HEK293 (cell line): ENCODE results near the gene PRDX2.

Experiments used
- CTCF ChIP-seq: fragments of 450-650 bp; formaldehyde crosslinking; IDR thresholded peaks from 2 replicates; pipeline ENCODE4 v1.5.1; 2016; ENCODE audit warnings: missing biosample characterization, missing genetic modification characterization
- EGR2 ChIP-seq: fragments of 450-650 bp; formaldehyde crosslinking; IDR thresholded peaks from 2 replicates; pipeline ENCODE4 v1.5.1; 2016; ENCODE audit warnings: low read depth, missing biosample characterization, missing genetic modification characterization
- GFI1B ChIP-seq: fragments of 450-650 bp; formaldehyde crosslinking; IDR thresholded peaks from 2 replicates; pipeline ENCODE4 v1.5.1; 2016; ENCODE audit warnings: missing biosample characterization, missing genetic modification characterization
- KLF10 ChIP-seq: fragments of 450-650 bp; IDR thresholded peaks from 2 replicates; pipeline ENCODE4 v1.5.1; 2018; ENCODE audit warnings: missing biosample characterization, mild to moderate bottlenecking, missing genetic modification characterization
- MYNN ChIP-seq: fragments of 450-650 bp; formaldehyde crosslinking; IDR thresholded peaks from 2 replicates; pipeline ENCODE4 v1.5.1; 2016; ENCODE audit warnings: missing biosample characterization, missing genetic modification characterization, borderline replicate concordance
- ZNF324 ChIP-seq: fragments of 450-650 bp; formaldehyde crosslinking; IDR thresholded peaks from 2 replicates; pipeline ENCODE4 v1.5.1; 2016; ENCODE audit warnings: missing biosample characterization, missing genetic modification characterization
- ZNF513 ChIP-seq: fragments of 450-650 bp; IDR thresholded peaks from 2 replicates; pipeline ENCODE4 v1.5.1; 2018; ENCODE audit warnings: missing biosample characterization, missing genetic modification characterization
- ZNF558 ChIP-seq: fragments of 450-650 bp; formaldehyde crosslinking; IDR thresholded peaks from 2 replicates; pipeline ENCODE4 v1.5.1; 2016; ENCODE audit warnings: missing biosample characterization, missing genetic modification characterization
- ZNF623 ChIP-seq: fragments of 450-650 bp; formaldehyde crosslinking; IDR thresholded peaks from 2 replicates; pipeline ENCODE4 v1.5.1; 2016; ENCODE audit warnings: missing biosample characterization, missing genetic modification characterization
- TF ChIP-seq, protein P1 (sequence below): fragments of 450-650 bp; formaldehyde crosslinking; conservative IDR thresholded peaks from 2 replicates; pipeline ENCODE4 v1.5.1; 2016; ENCODE audit warnings: low read depth, missing biosample characterization, missing genetic modification characterization

GRCh38 chr19:12800466-12800770 is 1.2 kb downstream of the PRDX2 start:
- TF ChIP-seq ZNF623 (tag by site-specific recombination): no peak
- no peak for TF ChIP-seq GFI1B (tag by site-specific recombination)
- TF ChIP-seq EGR2 (tag by site-specific recombination): no peak
- TF ChIP-seq ZNF558 (tag by site-specific recombination): no peak
- no peak for TF ChIP-seq CTCF
- TF ChIP-seq ZNF324: no peak
- TF ChIP-seq MYNN (tag by site-specific recombination): no peak
- TF ChIP-seq ZNF513: no peak
- TF ChIP-seq, protein P1, sequence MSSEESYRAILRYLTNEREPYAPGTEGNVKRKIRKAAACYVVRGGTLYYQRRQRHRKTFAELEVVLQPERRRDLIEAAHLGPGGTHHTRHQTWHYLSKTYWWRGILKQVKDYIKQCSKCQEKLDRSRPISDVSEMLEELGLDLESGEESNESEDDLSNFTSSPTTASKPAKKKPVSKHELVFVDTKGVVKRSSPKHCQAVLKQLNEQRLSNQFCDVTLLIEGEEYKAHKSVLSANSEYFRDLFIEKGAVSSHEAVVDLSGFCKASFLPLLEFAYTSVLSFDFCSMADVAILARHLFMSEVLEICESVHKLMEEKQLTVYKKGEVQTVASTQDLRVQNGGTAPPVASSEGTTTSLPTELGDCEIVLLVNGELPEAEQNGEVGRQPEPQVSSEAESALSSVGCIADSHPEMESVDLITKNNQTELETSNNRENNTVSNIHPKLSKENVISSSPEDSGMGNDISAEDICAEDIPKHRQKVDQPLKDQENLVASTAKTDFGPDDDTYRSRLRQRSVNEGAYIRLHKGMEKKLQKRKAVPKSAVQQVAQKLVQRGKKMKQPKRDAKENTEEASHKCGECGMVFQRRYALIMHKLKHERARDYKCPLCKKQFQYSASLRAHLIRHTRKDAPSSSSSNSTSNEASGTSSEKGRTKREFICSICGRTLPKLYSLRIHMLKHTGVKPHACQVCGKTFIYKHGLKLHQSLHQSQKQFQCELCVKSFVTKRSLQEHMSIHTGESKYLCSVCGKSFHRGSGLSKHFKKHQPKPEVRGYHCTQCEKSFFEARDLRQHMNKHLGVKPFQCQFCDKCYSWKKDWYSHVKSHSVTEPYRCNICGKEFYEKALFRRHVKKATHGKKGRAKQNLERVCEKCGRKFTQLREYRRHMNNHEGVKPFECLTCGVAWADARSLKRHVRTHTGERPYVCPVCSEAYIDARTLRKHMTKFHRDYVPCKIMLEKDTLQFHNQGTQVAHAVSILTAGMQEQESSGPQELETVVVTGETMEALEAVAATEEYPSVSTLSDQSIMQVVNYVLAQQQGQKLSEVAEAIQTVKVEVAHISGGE (tag by site-specific recombination): no peak
- TF ChIP-seq KLF10 (tag by site-specific recombination): no peak
